ENCODE data around the gene TEX55. TPM values are rescaled to one million over a fixed set of nuclear protein-coding genes. Genes with fewer than 3 reads are reported as not detected.

TEX55 gene
- total and polyA plus RNA-seq, 3 donors from 2014 or later = 70.4 to 176 (median 158) TPM

GRCh38 chr3:119195151-119195476 is 49.1 kb downstream of the TEX55 start:
- H3K4me1 ChIP-seq = no peaks in the 10 kb centered on the region
- no peaks in the 10 kb centered on the region for H3K36me3 ChIP-seq (ENCODE audit: low read depth, missing control alignments)
- no peak overlapping the region for H3K27ac ChIP-seq
- TF ChIP-seq CTCF (IDR thresholded peaks at IDR 0.05) (no peak), POLR2A (IDR thresholded peaks at IDR 0.05) (no peak)
- H3K9me3 ChIP-seq = no peaks in the 10 kb centered on the region
- 80 to 88% methylated on average over 1 of the region's 1 CpG for WGBS, 2 donors
- no peak for DNase-seq
- H3K27me3 ChIP-seq = no peaks in the 10 kb centered on the region
- intact Hi-C loops (cut with DNase I; ENCODE audit: low total_unique reads) = no loop called here
- no peak overlapping the region for H3K4me3 ChIP-seq

- Histone ChIP-seq H3K27me3 (no peaks in the 10 kb centered on the region), H3K36me3 (ENCODE audit: low read depth, missing control alignments) (no peaks in the 10 kb centered on the region), H3K4me3 (no peak overlapping the region), H3K27ac (no peak overlapping the region), H3K4me1 (no peaks in the 10 kb centered on the region), H3K9me3 (no peaks in the 10 kb centered on the region)
- intact Hi-C loops (cut with DNase I; ENCODE audit: low total_unique reads) = no loop called here
- TF ChIP-seq CTCF (IDR thresholded peaks at IDR 0.05) (no peak), POLR2A (IDR thresholded peaks at IDR 0.05) (no peak)
- DNase-seq = no peak
- WGBS, 2 donors = 88 to 97% methylated on average over 1 of the region's 1 CpG
These were observed 49.9 kb downstream of the TEX55 start for GRCh38 chr3:119195911-119196310.

Other genes with a start within 250 kb of the TEX55 start
- gene IGSF11, start 111.3 kb upstream of the TEX55 start, total RNA-seq = 100 to 1,000 TPM in 1 of 2 donors, 10 to 100 TPM in 1; 80.0 to 105 TPM
- 99.1 TPM for gene IGSF11, start 111.3 kb upstream of the TEX55 start, polyA plus RNA-seq (ENCODE audit: insufficient read depth, low read depth, low replicate concordance)
- gene UPK1B, start 27.4 kb downstream of the TEX55 start, total RNA-seq = under 1 TPM; 0.50 to 0.79 TPM
- gene UPK1B, start 27.4 kb downstream of the TEX55 start, polyA plus RNA-seq (ENCODE audit: insufficient read depth, low read depth, low replicate concordance) = 2.2 TPM
- 10 to 100 TPM; 13.5 to 19.4 TPM for gene B4GALT4, start 94.7 kb downstream of the TEX55 start, total RNA-seq
- gene B4GALT4, start 94.7 kb downstream of the TEX55 start, polyA plus RNA-seq (ENCODE audit: insufficient read depth, low read depth, low replicate concordance) = 17.7 TPM
- gene ARHGAP31, start 148.2 kb downstream of the TEX55 start, total RNA-seq = 1 to 10 TPM; 5.2 to 5.6 TPM
- gene ARHGAP31, start 148.2 kb downstream of the TEX55 start, polyA plus RNA-seq (ENCODE audit: insufficient read depth, low read depth, low replicate concordance) = 6.2 TPM